ENCODE measurements around the gene CDYL.

DNA sequence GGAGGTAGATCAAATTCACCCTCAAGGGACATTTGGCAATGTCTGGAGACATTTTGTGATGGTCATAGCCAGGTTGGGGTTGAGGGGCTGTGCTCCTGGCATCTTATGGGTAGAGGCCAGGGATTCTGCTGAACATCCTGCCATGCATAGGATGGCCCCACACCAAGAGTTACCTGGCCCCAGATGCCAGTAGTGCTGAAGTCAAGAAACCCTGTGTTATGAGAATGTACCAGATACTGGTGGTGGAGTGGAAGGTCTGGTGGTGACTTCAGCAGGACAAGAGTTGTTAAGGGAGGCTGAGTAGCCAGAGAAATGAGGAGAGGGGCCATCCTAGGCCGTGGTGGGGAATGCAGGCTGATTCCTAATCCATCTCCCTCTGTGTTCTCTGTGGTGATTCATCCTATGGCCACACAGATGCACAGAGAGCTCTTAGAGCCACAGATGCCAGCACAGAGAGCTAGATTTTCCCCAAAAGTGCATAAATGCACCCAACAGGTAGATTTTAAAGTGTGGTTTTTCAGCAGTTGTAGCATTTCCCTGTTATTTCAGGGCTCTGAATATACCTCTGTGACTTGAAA, 43.6 kb downstream of the CDYL start:
- TF ChIP-seq, protein P1, sequence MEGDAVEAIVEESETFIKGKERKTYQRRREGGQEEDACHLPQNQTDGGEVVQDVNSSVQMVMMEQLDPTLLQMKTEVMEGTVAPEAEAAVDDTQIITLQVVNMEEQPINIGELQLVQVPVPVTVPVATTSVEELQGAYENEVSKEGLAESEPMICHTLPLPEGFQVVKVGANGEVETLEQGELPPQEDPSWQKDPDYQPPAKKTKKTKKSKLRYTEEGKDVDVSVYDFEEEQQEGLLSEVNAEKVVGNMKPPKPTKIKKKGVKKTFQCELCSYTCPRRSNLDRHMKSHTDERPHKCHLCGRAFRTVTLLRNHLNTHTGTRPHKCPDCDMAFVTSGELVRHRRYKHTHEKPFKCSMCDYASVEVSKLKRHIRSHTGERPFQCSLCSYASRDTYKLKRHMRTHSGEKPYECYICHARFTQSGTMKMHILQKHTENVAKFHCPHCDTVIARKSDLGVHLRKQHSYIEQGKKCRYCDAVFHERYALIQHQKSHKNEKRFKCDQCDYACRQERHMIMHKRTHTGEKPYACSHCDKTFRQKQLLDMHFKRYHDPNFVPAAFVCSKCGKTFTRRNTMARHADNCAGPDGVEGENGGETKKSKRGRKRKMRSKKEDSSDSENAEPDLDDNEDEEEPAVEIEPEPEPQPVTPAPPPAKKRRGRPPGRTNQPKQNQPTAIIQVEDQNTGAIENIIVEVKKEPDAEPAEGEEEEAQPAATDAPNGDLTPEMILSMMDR (IDR thresholded peaks at IDR 0.05) = no peak
- TF ChIP-seq, protein P2, sequence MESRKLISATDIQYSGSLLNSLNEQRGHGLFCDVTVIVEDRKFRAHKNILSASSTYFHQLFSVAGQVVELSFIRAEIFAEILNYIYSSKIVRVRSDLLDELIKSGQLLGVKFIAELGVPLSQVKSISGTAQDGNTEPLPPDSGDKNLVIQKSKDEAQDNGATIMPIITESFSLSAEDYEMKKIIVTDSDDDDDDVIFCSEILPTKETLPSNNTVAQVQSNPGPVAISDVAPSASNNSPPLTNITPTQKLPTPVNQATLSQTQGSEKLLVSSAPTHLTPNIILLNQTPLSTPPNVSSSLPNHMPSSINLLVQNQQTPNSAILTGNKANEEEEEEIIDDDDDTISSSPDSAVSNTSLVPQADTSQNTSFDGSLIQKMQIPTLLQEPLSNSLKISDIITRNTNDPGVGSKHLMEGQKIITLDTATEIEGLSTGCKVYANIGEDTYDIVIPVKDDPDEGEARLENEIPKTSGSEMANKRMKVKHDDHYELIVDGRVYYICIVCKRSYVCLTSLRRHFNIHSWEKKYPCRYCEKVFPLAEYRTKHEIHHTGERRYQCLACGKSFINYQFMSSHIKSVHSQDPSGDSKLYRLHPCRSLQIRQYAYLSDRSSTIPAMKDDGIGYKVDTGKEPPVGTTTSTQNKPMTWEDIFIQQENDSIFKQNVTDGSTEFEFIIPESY (IDR thresholded peaks at IDR 0.05; ENCODE audit: borderline replicate concordance, low read depth) = no peak
- TF ChIP-seq EZH2phosphoT487 (IDR thresholded peaks at IDR 0.05; ENCODE audit: borderline replicate concordance, low read depth) (no peak), FOXM1 (IDR thresholded peaks at IDR 0.05; ENCODE audit: low read depth) (no peak), RFX5 (IDR thresholded peaks at IDR 0.05; ENCODE audit: low read length) (no peak), GABPA (IDR thresholded peaks at IDR 0.05; ENCODE audit: low read depth) (no peak), RAD21 (IDR thresholded peaks at IDR 0.05; ENCODE audit: low read length) (no peak), SIN3A (IDR thresholded peaks at IDR 0.05; ENCODE audit: borderline replicate concordance, low read depth, low read length) (no peak), ELF1 (IDR thresholded peaks at IDR 0.05) (no peak), NRF1 (IDR thresholded peaks at IDR 0.05; ENCODE audit: low read depth, low read length) (no peak), POLR2AphosphoS5 (IDR thresholded peaks at IDR 0.05; ENCODE audit: low read depth, low read length) (no peak), EP300 (IDR thresholded peaks at IDR 0.05; ENCODE audit: borderline replicate concordance in 1 of 2, low read depth in 1 of 2, low read length in 1 of 2) (no peak), MXI1 (IDR thresholded peaks at IDR 0.05; ENCODE audit: low read depth, low read length) (no peak)
- TF ChIP-seq, protein P3, sequence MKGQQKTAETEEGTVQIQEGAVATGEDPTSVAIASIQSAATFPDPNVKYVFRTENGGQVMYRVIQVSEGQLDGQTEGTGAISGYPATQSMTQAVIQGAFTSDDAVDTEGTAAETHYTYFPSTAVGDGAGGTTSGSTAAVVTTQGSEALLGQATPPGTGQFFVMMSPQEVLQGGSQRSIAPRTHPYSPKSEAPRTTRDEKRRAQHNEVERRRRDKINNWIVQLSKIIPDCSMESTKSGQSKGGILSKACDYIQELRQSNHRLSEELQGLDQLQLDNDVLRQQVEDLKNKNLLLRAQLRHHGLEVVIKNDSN (IDR thresholded peaks at IDR 0.05; ENCODE audit: borderline replicate concordance, low read depth) = no peak
